ENCODE results near the gene CHD5.

GRCh38 chr1:6175411-6175828 is 4.7 kb downstream of the CHD5 start:
- TF ChIP-seq, protein P1, sequence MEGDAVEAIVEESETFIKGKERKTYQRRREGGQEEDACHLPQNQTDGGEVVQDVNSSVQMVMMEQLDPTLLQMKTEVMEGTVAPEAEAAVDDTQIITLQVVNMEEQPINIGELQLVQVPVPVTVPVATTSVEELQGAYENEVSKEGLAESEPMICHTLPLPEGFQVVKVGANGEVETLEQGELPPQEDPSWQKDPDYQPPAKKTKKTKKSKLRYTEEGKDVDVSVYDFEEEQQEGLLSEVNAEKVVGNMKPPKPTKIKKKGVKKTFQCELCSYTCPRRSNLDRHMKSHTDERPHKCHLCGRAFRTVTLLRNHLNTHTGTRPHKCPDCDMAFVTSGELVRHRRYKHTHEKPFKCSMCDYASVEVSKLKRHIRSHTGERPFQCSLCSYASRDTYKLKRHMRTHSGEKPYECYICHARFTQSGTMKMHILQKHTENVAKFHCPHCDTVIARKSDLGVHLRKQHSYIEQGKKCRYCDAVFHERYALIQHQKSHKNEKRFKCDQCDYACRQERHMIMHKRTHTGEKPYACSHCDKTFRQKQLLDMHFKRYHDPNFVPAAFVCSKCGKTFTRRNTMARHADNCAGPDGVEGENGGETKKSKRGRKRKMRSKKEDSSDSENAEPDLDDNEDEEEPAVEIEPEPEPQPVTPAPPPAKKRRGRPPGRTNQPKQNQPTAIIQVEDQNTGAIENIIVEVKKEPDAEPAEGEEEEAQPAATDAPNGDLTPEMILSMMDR (IDR thresholded peaks at IDR 0.05) = no peak
- TF ChIP-seq POLR2A (IDR thresholded peaks at IDR 0.05) = no peak

Measured in tibial nerve (tissue), 3 donors.